Peyer's patch (tissue), 4 donors: ENCODE results near the gene CETP.

Source experiments
- POLR2A ChIP-seq, 2 donors: fragments of 450-650 bp; IDR thresholded peaks; one replicate each; pipeline ENCODE4 v1.5.1; 2017; ENCODE audit warnings: antibody characterized with exemption in 2 of 2, mild to moderate bottlenecking in 2 of 2, moderate library complexity in 2 of 2
- TF ChIP-seq, protein P1 (sequence below), 6 experiments: fragments of 450-650 bp in 4 of 6; fragments of 200-600 bp in 2 of 6; sonication (generic) in 1 of 6; IDR thresholded peaks; one replicate each; pipeline ENCODE4 v1.5.1; 2017 to 2019; ENCODE audit warnings: antibody characterized with exemption in 6 of 6, mild to moderate bottlenecking in 3 of 6, moderate library complexity in 1 of 6

DNA sequence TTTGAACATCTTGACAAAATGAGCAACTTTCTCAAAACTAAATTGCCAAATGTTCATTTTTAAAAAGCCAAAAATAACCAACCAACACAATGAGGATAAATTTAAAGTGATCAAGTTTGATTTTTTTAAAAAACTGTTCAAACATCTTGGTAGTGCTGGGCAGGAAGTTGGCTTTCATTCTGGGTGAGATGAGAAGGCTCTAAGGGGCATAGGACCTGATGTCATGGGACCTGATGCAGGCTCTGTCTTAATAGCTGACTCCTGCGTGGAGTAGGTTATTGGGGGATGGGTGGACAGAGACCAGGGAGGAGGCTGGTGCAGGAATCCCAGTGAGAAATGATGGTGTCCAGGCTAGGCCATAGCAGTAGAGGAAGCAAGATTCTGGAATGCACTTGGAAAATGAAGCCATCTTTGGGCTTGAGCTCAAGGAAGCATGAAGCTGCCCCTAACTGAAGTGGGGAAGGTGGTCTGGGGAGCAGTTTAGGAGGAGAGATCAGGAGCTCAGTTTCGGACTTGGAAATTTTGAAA, 48.0 kb downstream of the CETP start:
- TF ChIP-seq, protein P1, sequence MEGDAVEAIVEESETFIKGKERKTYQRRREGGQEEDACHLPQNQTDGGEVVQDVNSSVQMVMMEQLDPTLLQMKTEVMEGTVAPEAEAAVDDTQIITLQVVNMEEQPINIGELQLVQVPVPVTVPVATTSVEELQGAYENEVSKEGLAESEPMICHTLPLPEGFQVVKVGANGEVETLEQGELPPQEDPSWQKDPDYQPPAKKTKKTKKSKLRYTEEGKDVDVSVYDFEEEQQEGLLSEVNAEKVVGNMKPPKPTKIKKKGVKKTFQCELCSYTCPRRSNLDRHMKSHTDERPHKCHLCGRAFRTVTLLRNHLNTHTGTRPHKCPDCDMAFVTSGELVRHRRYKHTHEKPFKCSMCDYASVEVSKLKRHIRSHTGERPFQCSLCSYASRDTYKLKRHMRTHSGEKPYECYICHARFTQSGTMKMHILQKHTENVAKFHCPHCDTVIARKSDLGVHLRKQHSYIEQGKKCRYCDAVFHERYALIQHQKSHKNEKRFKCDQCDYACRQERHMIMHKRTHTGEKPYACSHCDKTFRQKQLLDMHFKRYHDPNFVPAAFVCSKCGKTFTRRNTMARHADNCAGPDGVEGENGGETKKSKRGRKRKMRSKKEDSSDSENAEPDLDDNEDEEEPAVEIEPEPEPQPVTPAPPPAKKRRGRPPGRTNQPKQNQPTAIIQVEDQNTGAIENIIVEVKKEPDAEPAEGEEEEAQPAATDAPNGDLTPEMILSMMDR (IDR thresholded peaks at IDR 0.05), result no peak
- no peak for TF ChIP-seq POLR2A (IDR thresholded peaks at IDR 0.05)
